Ascending aorta (tissue), 2 donors: ENCODE measurements around the gene FOXL3. TPM values are rescaled to one million over a fixed set of nuclear protein-coding genes. Genes with fewer than 3 reads are reported as not detected.
"Not testable (repeated sequence)": the region's sequence is repeated elsewhere in the genome, so short reads cannot be mapped to it uniquely, and the experiment has no call there.

ENCODE experiments used
- DNase-seq, 2 donors: peaks; one replicate each; pipeline ENCODE4 v3.0.0-alpha.2; 2019; ENCODE audit warnings: low spot score in 2 of 2
- H3K27ac ChIP-seq, 2 donors: fragments of 200-600 bp; sonication (generic); one replicate each; pipeline ENCODE4 v1.5.1; 2016 to 2017; ENCODE audit warnings: mild to moderate bottlenecking in 1 of 2
- H3K27me3 ChIP-seq: fragments of 200-600 bp; sonication (generic); one replicate; pipeline ENCODE4 v1.5.1; 2017
- H3K36me3 ChIP-seq, 2 donors: fragments of 200-600 bp; sonication (generic); one replicate each; pipeline ENCODE4 v1.5.1; 2016
- H3K4me1 ChIP-seq, 2 donors: fragments of 200-600 bp; sonication (generic); one replicate each; pipeline ENCODE4 v1.5.1; 2016 to 2017; ENCODE audit warnings: mild to moderate bottlenecking in 1 of 2
- H3K4me3 ChIP-seq, 2 donors: fragments of 200-600 bp; sonication (generic); one replicate each; pipeline ENCODE4 v1.5.1; 2016 to 2017; ENCODE audit warnings: mild to moderate bottlenecking in 1 of 2
- H3K9me3 ChIP-seq, 2 donors: fragments of 200-600 bp; sonication (generic); one replicate each; pipeline ENCODE4 v1.5.1; 2016
- intact Hi-C: fragments of 100-400 bp; cut with DNase I; formaldehyde crosslinking; loops from one replicate; pipeline ENCODE4 v1.15.1; 2023
- total RNA-seq: library from RNA; depleted of rRNA; stranded (reverse); fragments of >200 nt; gene quantifications from one replicate; pipeline ENCODE4 v1.1.0, GENCODE V29; 2016
- TF ChIP-seq, protein P1 (sequence below), 3 experiments: fragments of 200-600 bp in 2 of 3; fragments of 450-650 bp in 1 of 3; sonication (generic) in 2 of 3; IDR thresholded peaks; one replicate each; pipeline ENCODE4 v1.5.1; 2016 to 2019; ENCODE audit warnings: antibody characterized with exemption in 3 of 3, mild to moderate bottlenecking in 1 of 3, moderate library complexity in 1 of 3

Gene FOXL3
- total RNA-seq = not detected

DNA sequence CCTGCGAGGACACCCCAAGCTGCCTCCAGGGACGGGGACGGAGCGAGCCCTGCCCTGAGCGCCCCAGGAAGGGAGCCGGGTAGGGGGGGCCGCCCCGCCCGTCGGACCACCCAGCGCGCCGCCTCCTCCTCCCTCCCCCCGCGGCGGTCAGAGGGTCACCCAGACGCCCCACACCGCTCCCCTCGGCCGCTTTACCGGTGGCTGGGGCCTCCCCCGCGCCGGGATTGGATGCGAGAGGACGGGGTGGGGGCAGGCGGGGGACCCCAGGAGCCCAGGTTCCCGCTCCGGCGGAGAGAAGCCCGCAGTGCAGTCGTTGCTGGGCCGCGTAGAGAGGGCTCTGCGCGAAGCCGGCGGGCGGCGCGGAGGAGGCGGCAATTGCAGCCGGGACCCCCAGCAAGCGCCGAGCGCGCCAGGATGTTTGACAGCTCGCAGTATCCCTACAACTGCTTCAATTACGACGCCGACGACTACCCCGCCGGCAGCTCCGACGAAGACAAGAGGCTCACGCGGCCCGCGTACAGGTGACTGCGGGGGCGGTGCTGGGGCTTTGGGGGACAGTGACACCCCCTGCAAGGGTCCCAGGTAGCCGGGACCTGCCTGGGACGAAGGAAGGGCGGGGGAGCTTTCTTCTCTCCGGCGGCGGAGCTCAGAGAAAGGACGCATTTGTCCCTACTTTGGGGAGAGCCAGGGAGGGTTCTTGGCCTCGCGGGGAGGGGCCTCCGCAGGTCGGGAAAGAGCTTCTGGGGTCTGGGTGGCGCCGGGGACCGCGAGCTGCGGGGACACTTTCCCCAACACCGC, at the start of gene FOXL3:
TSS of gene FOXL3 (plus strand) at position 415 of the 798 bp plus-strand sequence. CDS start at position 415, 0 bp downstream.
- intact Hi-C loops = no loop called here
- DNase-seq = peak in 1 of 2 donors; percentile 60
- Histone ChIP-seq H3K9me3 (no peaks in the 10 kb centered on the region), H3K4me3 (peak within 1 kb of the TSS in 1 of 2 donors; percentile 10), H3K4me1 (peaks cover 0 to 4% of the 10 kb centered on the region in 2 donors), H3K27me3 (peaks cover 10% of the 10 kb centered on the region), H3K36me3 (no peaks in the 10 kb centered on the region), H3K27ac (no peak within 1 kb of the TSS)
- TF ChIP-seq, protein P1, sequence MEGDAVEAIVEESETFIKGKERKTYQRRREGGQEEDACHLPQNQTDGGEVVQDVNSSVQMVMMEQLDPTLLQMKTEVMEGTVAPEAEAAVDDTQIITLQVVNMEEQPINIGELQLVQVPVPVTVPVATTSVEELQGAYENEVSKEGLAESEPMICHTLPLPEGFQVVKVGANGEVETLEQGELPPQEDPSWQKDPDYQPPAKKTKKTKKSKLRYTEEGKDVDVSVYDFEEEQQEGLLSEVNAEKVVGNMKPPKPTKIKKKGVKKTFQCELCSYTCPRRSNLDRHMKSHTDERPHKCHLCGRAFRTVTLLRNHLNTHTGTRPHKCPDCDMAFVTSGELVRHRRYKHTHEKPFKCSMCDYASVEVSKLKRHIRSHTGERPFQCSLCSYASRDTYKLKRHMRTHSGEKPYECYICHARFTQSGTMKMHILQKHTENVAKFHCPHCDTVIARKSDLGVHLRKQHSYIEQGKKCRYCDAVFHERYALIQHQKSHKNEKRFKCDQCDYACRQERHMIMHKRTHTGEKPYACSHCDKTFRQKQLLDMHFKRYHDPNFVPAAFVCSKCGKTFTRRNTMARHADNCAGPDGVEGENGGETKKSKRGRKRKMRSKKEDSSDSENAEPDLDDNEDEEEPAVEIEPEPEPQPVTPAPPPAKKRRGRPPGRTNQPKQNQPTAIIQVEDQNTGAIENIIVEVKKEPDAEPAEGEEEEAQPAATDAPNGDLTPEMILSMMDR (IDR thresholded peaks at IDR 0.05) = no peak

DNA sequence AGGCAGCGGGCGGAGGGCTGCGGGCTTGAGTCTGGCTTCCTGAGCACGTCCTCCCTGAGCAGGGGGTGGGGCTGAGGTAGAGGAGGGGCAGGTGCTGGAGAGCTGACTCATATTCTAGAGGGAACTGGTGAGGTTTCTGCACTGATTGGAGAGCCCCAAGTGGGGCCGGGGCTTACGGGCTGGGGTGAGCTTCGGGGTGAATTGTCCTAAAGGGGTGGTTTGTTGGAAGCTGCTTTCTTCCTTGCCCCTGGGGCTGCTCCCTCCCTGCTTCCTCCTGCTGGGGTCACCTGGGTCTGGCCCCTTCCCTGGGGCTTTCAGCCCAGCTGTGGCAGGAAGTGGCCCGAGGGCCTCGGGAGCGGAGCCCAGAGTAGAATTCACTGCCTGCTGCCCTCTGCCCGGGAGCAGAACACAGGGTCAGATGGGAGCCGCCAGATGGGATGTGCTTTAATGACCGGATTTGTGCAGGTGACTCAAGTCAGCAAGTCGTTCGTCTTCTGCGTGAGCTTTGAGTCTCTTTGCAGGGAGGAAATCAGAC, 49.0 kb upstream of the FOXL3 start:
- no peak for DNase-seq
- intact Hi-C loops = no loop called here
- H3K4me3 ChIP-seq = no peak overlapping the region
- H3K4me1 ChIP-seq = peaks cover 3 to 4% of the 10 kb centered on the region in 2 donors
- H3K27me3 ChIP-seq = no peaks in the 10 kb centered on the region
- H3K27ac ChIP-seq = no peak overlapping the region
- no peaks in the 10 kb centered on the region for H3K9me3 ChIP-seq
- TF ChIP-seq, protein P1 (IDR thresholded peaks at IDR 0.05) = no peak
- peaks cover 3 to 14% of the 10 kb centered on the region in 2 donors for H3K36me3 ChIP-seq

DNA sequence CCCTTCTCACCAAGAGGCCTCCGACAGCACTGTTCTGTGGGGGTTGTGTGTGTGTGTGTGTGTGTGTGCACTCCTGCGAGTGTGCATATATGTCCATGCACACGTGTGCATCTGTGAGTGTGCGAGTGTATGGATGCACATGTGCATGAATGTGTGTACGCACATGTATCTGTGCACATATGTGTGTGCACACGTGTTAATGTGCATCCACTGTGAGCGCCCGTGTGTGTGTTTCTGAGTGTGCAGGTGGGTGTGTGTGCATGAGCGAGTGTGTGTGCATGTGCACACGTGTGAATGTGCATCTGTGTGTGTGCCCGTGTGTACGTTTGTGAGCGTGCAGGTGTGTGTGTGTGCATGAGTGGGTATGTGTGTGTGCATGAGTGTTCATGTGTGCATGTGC, 48.5 kb upstream of the FOXL3 start:
- DNase-seq = no peak
- intact Hi-C loops = no loop called here

DNA sequence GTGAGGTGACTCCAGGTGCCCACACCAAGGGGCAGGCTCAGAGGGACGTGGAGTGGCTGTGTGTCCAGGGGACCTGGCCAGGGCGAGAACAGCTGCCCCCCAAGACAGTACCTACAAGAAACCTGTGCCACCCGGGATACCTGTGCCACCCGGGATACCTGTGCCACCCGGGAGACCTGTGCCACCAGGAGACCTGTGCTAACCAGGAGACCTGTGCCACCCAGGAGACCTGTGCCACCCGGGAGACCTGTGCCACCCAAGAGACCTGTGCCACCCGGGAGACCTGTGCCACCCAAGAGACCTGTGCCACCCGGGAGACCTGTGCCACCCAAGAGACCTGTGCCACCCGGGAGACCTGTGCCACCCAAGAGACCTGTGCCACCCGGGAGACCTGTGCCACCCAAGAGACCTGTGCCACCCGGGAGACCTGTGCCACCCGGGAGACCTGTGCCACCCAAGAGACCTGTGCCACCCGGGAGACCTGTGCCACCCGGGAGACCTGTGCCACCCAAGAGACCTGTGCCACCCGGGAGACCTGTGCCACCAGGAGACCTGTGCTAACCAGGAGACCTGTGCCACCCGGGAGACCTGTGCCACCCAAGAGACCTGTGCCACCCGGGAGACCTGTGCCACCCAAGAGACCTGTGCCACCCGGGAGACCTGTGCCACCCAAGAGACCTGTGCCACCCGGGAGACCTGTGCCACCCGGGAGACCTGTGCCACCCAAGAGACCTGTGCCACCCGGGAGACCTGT, 47.0 kb upstream of the FOXL3 start:
- H3K27me3 ChIP-seq, intact Hi-C loops, H3K4me1 ChIP-seq, H3K9me3 ChIP-seq, DNase-seq, H3K4me3 ChIP-seq, H3K27ac ChIP-seq: not testable (repeated sequence)
- H3K36me3 ChIP-seq = peaks cover 20 to 26% of the 10 kb centered on the region in 2 donors

More for the DNA sequence above, 48.5 kb upstream of the FOXL3 start:
- no peaks in the 10 kb centered on the region for H3K9me3 ChIP-seq
- H3K27ac ChIP-seq = no peak overlapping the region
- TF ChIP-seq, protein P1 (IDR thresholded peaks at IDR 0.05) = no peak
- no peaks in the 10 kb centered on the region for H3K4me1 ChIP-seq
- no peaks in the 10 kb centered on the region for H3K27me3 ChIP-seq
- H3K4me3 ChIP-seq = no peak overlapping the region
- H3K36me3 ChIP-seq = peaks cover 5 to 16% of the 10 kb centered on the region in 2 donors

DNA sequence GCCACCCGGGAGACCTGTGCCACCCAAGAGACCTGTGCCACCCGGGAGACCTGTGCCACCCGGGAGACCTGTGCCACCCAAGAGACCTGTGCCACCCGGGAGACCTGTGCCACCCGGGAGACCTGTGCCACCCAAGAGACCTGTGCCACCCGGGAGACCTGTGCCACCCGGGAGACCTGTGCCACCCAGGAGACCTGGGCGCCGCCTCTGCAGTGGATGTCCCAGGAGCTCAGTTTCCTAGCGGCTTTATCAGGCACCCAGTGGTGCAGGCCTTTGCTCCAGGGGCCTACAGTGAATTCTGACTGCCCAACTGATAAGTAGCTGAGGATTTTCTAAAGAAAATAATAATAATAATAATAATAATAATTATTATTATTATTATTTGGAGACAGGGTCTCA, 46.4 kb upstream of the FOXL3 start:
- H3K4me1 ChIP-seq, H3K27ac ChIP-seq, intact Hi-C loops, H3K9me3 ChIP-seq, H3K4me3 ChIP-seq, H3K27me3 ChIP-seq, DNase-seq: not testable (repeated sequence)
- H3K36me3 ChIP-seq = peaks cover 25 to 32% of the 10 kb centered on the region in 2 donors

DNA sequence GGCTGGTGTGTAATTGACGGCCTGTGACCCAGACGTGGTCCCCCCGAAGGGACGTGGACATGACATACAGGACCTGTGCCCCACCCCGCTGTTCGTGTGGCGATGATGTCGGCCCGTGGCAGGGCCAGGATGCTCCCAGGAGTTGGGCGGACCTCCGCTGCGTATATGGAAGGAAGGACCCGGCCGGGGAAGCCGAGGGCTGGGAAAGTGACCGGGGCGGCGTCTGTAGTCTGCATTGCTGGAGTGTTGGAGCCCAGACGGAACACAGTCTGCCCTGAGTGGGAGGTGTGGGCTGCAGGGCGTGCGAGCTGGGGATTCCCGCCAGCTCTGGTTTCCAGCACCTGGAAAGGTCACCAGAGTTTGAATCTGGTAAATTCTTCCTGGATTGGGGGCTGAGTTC, 45.0 kb upstream of the FOXL3 start:
- peaks cover 39 to 45% of the 10 kb centered on the region in 2 donors for H3K36me3 ChIP-seq
- no peak for DNase-seq

More for the DNA sequence above, 45.0 kb upstream of the FOXL3 start:
- Histone ChIP-seq H3K27me3 (no peaks in the 10 kb centered on the region), H3K27ac (no peak overlapping the region), H3K9me3 (no peaks in the 10 kb centered on the region), H3K4me1 (no peaks in the 10 kb centered on the region), H3K4me3 (no peak overlapping the region)
- intact Hi-C loops = no loop called here
- TF ChIP-seq, protein P1 (IDR thresholded peaks at IDR 0.05) = no peak
